Left ventricle myocardium inferior (tissue), 1 donor: ENCODE results near the gene HTRA2. TPM values are rescaled to one million over a fixed set of nuclear protein-coding genes. Genes with fewer than 3 reads are reported as not detected.
A peak's percentile ranks its signal among the peaks of the same experiment; 100 is the strongest.

Experiments used
- DNase-seq: peaks from one replicate; pipeline ENCODE4 v3.0.0-alpha.2; 2020
- H3K27ac ChIP-seq: fragments of 200-600 bp; replicated peaks from 2 replicates; pipeline ENCODE4 v1.8.0; 2021
- H3K27me3 ChIP-seq: fragments of 200-600 bp; 2 replicates; pipeline ENCODE4 v1.8.0; 2021; ENCODE audit warnings: low read depth
- H3K36me3 ChIP-seq: fragments of 200-600 bp; 2 replicates; pipeline ENCODE4 v1.8.0; 2021
- H3K4me1 ChIP-seq: fragments of 200-600 bp; 2 replicates; pipeline ENCODE4 v1.8.0; 2021
- H3K4me3 ChIP-seq: fragments of 200-600 bp; 2 replicates; pipeline ENCODE4 v1.8.0; 2021; ENCODE audit warnings: mild to moderate bottlenecking, moderate library complexity
- H3K9me3 ChIP-seq: fragments of 200-600 bp; replicated peaks from 2 replicates; pipeline ENCODE4 v1.8.0; 2021
- intact Hi-C: fragments of 100-400 bp; cut with micrococcal nuclease; formaldehyde crosslinking; loops from one replicate; pipeline ENCODE4 v1.11.0; 2022
- total RNA-seq: library from RNA; stranded (reverse); fragmentation: NEBNext Ultra II Directional; extraction: Animal tissue kit (Norgen Biotek cat#: 25700); gene quantifications from one replicate; pipeline ENCODE4 v1.2.1, GENCODE V29; 2021
- TF ChIP-seq, protein P1 (sequence below): fragments of 200-600 bp; IDR thresholded peaks from 2 replicates; pipeline ENCODE4 v1.8.0; 2021; ENCODE audit warnings: antibody characterized with exemption, mild to moderate bottlenecking, borderline replicate concordance
- donor health status: DM: no; HTN: yes; CAD: no; lungs with severe emphysema.

HTRA2 gene
- total RNA-seq, 1 donor from 2014 or later: 26.6 TPM

DNA sequence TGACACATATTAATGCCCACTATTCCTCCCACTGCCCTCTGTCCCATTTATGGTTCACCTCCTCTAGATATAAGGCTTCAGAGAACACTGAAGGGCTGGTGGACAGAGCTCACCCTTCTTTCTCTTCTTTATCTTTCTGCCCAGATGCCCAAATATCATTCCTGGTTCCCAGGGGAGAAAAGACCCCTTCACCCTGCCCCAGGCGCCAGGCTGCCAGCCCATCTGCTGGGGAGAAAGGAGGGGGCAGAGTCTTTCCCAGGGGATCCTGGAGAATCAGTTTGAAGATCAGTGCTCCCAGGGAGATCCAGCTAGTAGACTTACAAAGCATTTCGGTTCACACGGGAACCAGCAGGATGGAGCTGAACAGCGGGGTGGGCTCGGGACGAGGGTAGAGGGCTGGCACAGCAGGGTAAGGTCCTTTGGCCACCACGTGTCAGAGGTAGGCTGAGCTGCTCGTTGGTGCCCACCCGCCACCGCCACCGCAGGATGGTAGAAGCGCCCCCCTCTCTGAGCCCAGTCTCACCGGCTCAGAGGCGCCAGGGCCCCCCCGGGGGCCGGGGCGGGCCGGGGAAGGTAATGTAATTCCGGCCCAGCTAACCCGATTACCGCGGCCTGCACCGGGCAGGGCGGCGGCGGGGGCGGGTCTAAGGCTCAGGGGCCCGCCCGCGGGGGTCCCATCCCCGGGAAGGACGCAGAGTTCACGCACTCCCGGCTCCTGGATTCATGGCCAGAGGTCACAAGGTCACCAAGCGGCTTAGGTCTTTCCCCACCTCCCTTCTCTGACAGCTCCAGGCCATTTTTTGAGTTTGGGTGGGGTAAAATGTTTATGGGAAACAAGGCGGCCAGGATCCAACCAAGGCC lies 16.8 kb upstream of the HTRA2 start:
- H3K27me3 ChIP-seq: peaks cover 97% of the 10 kb centered on the region
- no peak overlapping the region for H3K27ac ChIP-seq
- intact Hi-C loops: no loop called here
- no peaks in the 10 kb centered on the region for H3K9me3 ChIP-seq
- H3K36me3 ChIP-seq: no peaks in the 10 kb centered on the region
- TF ChIP-seq, protein P1, sequence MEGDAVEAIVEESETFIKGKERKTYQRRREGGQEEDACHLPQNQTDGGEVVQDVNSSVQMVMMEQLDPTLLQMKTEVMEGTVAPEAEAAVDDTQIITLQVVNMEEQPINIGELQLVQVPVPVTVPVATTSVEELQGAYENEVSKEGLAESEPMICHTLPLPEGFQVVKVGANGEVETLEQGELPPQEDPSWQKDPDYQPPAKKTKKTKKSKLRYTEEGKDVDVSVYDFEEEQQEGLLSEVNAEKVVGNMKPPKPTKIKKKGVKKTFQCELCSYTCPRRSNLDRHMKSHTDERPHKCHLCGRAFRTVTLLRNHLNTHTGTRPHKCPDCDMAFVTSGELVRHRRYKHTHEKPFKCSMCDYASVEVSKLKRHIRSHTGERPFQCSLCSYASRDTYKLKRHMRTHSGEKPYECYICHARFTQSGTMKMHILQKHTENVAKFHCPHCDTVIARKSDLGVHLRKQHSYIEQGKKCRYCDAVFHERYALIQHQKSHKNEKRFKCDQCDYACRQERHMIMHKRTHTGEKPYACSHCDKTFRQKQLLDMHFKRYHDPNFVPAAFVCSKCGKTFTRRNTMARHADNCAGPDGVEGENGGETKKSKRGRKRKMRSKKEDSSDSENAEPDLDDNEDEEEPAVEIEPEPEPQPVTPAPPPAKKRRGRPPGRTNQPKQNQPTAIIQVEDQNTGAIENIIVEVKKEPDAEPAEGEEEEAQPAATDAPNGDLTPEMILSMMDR: no peak
- peaks cover 39% of the 10 kb centered on the region for H3K4me1 ChIP-seq
- H3K4me3 ChIP-seq: no peak overlapping the region
- no peak for DNase-seq

DNA sequence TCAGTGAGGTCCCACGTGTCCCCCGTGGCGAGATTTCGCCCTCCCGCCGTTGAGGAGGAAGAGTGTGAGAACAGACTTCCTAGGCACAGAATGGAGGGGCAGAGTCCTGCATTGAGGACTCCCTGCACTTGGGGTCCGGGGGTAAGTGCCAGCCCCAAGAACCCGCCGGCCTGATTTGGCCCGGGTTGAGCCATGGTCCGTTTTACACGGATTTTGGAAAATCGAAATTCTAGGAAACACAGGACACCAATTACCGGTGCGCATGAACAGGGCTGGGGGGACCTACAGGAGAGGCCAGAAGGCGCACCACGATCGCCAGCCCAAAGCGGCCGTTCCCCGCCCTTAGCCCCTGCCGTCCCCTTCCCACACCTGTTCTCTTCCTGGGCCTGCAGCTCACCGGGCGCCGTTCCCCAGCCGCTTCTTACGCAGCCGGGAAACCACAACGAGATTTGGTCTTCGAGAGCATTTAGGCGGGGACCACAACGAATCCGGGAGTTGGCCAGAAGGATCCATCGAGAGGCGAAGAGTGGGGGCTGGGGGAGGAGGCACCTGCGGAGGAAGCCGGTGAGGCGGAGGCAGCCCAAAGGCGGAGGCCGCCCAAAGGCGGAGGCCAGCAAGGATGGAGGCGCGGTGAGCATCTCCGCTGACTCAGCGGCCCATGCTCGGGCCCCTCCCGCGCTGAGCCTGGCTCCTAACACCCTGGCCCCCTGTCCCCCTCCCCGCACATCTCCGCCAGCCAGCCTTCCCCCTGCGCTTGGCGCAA lies 15.9 kb upstream of the HTRA2 start:
- Histone ChIP-seq H3K36me3 (no peaks in the 10 kb centered on the region), H3K4me1 (peaks cover 35% of the 10 kb centered on the region), H3K27ac (no peak overlapping the region), H3K9me3 (no peaks in the 10 kb centered on the region), H3K27me3 (peaks cover 100% of the 10 kb centered on the region), H3K4me3 (peak overlapping the region; percentile 29)
- intact Hi-C loops: no loop called here
- TF ChIP-seq, protein P1: no peak
- no peak for DNase-seq

DNA sequence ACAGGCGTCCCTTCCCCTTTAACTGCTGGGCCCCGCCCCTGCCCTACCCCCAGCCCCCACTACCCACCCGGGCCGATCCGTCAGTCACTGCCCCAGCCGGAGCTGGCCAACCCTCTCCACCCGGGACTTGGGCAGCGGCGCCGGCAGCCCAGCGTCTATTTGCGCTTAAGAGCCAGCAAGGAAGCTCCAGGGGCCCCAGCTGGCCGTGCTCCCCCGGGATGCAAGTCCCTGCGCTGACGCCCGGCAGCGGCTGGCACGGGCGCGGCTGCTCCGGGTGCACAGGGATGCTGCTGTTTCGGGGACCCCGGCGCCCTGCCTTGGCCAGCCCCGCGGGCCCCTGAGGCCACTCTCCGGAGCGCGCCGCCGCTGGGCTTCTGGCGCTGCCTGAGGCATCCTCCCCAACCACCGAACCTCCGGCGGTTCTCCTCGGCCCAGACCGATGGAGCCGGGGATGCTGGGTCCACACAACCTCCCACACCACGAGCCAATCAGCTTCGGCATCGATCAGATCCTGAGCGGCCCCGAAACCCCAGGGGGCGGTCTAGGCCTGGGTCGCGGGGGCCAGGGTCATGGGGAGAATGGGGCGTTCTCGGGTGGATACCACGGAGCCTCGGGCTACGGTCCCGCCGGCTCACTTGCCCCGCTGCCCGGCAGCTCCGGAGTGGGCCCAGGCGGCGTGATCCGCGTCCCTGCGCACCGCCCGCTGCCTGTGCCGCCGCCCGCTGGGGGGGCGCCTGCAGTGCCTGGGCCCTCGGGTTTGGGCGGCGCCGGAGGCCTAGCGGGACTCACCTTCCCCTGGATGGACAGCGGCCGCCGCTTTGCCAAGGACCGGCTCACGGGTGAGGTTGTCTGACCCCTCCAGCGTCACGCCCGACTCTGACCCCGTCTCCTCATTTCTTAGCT lies 15.1 kb upstream of the HTRA2 start, which contains the start of gene TLX2:
TLX2 (plus strand) TSS at position 83 of the 903 bp plus-strand sequence; CDS start at position 440, 357 bp downstream.
- no peak for DNase-seq
- no peak within 1 kb of the TSS for H3K27ac ChIP-seq
- peak within 1 kb of the TSS; percentile 29 for H3K4me3 ChIP-seq
- TF ChIP-seq, protein P1: no peak
- H3K9me3 ChIP-seq: no peaks in the 10 kb centered on the region
- intact Hi-C loops: no loop called here
- peaks cover 35% of the 10 kb centered on the region for H3K4me1 ChIP-seq
- no peaks in the 10 kb centered on the region for H3K36me3 ChIP-seq
- peaks cover 100% of the 10 kb centered on the region for H3K27me3 ChIP-seq

DNA sequence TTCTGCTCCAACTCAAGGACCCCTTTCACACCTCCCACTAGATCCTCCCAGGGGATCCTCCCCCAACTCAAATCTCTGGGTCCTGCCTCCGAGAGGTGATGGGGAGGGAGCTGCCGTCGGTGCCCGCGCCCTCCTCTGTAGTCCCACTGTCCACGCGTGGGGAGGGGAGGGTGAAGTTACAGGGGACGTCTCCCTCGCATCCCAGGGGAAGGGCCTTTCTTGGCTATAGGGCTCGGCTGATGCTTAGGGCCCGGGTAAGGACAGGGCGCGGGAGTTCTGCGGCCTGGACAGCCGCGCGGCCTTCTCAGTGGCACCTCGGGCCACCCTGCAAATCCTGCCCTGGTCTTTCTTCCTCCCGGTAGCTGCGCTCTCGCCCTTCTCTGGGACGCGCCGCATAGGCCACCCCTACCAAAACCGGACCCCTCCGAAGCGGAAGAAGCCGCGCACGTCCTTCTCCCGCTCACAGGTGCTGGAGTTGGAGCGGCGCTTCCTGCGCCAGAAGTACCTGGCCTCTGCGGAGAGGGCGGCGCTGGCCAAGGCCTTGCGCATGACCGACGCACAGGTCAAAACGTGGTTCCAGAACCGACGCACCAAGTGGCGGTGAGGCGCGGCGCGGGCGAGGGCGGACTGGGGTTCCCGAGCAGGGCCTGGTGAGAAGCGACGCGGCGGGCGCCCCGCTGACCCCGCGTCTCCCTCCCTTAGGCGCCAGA lies 14.3 kb upstream of the HTRA2 start:
- Histone ChIP-seq H3K27ac (no peak overlapping the region), H3K4me3 (peak overlapping the region; percentile 64), H3K4me1 (peaks cover 35% of the 10 kb centered on the region), H3K36me3 (no peaks in the 10 kb centered on the region), H3K27me3 (peaks cover 100% of the 10 kb centered on the region), H3K9me3 (no peaks in the 10 kb centered on the region)
- TF ChIP-seq, protein P1: no peak
- intact Hi-C loops: no loop called here
- DNase-seq: no peak
